GM21526 (cell line): ENCODE measurements around the gene CALHM2.

ENCODE experiments used
- ATAC-seq: cut with Tn5 transposase; IDR thresholded peaks from one replicate; pipeline ENCODE4 v1.9.1; 2021; ENCODE audit warnings: moderate library complexity; ENCODE audit not compliant: unreplicated experiment, low FRiP score

CALHM2 gene

GRCh38 chr10:103451091-103451813 is 918 bp downstream of the CALHM2 start:
- no peak for ATAC-seq

- ATAC-seq, result no peak
Measured at GRCh38 chr10:103450201-103450695, 1.9 kb downstream of the CALHM2 start.

GRCh38 chr10:103449208-103450144 is 2.7 kb downstream of the CALHM2 start:
- ATAC-seq, result no peak

- no peak for ATAC-seq
Measured at GRCh38 chr10:103448746-103449145, 3.4 kb downstream of the CALHM2 start.

GRCh38 chr10:103447187-103447586 is 5.0 kb downstream of the CALHM2 start:
- ATAC-seq, result no peak

- ATAC-seq, result no peak
Measured at GRCh38 chr10:103445767-103446567, 6.2 kb downstream of the CALHM2 start.

GRCh38 chr10:103445366-103445765 is 6.8 kb downstream of the CALHM2 start:
- ATAC-seq, result no peak

GRCh38 chr10:103444478-103444877 is 7.7 kb downstream of the CALHM2 start:
- ATAC-seq, result no peak

GRCh38 chr10:103443475-103444185 is 8.5 kb downstream of the CALHM2 start:
- no peak for ATAC-seq

GRCh38 chr10:103442031-103442461 is 10.1 kb downstream of the CALHM2 start:
- ATAC-seq, result no peak

- ATAC-seq, result no peak
Measured at GRCh38 chr10:103441611-103442010, 10.6 kb downstream of the CALHM2 start.

GRCh38 chr10:103441206-103441605 is 11.0 kb downstream of the CALHM2 start:
- ATAC-seq, result no peak

GRCh38 chr10:103440416-103440815 is 11.8 kb downstream of the CALHM2 start:
- ATAC-seq, result no peak

- no peak for ATAC-seq
Measured at GRCh38 chr10:103439776-103440175, 12.4 kb downstream of the CALHM2 start.

- ATAC-seq, result no peak
Measured at GRCh38 chr10:103433858-103434257, 18.3 kb downstream of the CALHM2 start.

- ATAC-seq, result no peak
Measured at GRCh38 chr10:103431902-103432301, 20.3 kb downstream of the CALHM2 start.

GRCh38 chr10:103429647-103430046 is 22.5 kb downstream of the CALHM2 start:
- no peak for ATAC-seq

- no peak for ATAC-seq
Measured at GRCh38 chr10:103428989-103429643, 23.1 kb downstream of the CALHM2 start.

GRCh38 chr10:103427866-103428265 is 24.3 kb downstream of the CALHM2 start:
- ATAC-seq, result no peak
